PC-3 (cell line): ENCODE data around the gene APBA2.

Source experiments
- EZH2 ChIP-seq: fragments of 300-600 bp; sonication (generic); IDR thresholded peaks from one replicate; pipeline ENCODE4 v1.6.1; 2017; ENCODE audit warnings: antibody characterized with exemption, mild to moderate bottlenecking, low read length; ENCODE audit not compliant: unreplicated experiment
- EZH2phosphoT487 ChIP-seq: fragments of 300-600 bp; sonication (generic); IDR thresholded peaks from 2 replicates; pipeline ENCODE4 v1.6.1; 2018; ENCODE audit warnings: mild to moderate bottlenecking, antibody characterized with exemption, low read length, borderline replicate concordance
- TF ChIP-seq, protein P1 (sequence below): fragments of 300-600 bp; sonication (generic); conservative IDR thresholded peaks from 2 replicates; pipeline ENCODE4 v1.5.1; 2017; ENCODE audit warnings: antibody characterized with exemption, low read depth, mild to moderate bottlenecking, low read length

DNA sequence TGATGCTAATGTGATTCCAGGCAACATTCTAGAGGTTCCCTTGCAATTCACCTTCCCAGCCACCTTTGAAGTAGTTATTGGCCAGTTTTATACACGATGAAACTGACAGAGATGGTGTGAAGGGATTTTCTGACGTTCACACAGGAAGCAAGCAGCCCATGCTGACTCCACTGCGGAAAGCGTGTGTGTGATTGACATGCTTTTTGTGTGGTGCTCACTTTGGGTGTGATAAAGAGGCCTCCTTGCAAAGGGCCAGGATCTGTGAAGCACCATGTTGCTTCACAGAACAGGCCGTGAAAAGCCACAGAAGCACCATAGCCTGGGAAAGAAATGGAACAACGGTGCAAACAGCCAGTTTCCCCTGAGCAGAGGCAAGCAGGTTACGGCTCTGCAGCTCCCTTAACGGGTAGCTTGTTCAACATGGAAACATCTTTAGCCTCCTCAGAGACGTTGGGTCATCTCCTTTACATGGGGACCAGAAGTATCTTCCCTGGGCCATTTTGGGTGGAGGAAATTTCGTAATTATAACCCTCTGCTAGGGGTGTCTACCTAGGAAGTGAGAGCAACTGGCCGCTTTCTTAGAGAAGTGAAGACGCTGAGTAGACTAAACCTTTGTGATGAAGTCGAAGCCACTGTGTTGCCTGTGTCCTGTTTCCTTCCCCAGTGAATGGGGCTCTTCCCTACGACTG is 108.5 kb downstream of the APBA2 start:
- TF ChIP-seq, protein P1, sequence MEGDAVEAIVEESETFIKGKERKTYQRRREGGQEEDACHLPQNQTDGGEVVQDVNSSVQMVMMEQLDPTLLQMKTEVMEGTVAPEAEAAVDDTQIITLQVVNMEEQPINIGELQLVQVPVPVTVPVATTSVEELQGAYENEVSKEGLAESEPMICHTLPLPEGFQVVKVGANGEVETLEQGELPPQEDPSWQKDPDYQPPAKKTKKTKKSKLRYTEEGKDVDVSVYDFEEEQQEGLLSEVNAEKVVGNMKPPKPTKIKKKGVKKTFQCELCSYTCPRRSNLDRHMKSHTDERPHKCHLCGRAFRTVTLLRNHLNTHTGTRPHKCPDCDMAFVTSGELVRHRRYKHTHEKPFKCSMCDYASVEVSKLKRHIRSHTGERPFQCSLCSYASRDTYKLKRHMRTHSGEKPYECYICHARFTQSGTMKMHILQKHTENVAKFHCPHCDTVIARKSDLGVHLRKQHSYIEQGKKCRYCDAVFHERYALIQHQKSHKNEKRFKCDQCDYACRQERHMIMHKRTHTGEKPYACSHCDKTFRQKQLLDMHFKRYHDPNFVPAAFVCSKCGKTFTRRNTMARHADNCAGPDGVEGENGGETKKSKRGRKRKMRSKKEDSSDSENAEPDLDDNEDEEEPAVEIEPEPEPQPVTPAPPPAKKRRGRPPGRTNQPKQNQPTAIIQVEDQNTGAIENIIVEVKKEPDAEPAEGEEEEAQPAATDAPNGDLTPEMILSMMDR: no peak
- TF ChIP-seq EZH2phosphoT487 (no peak), EZH2 (no peak)
